ENCODE measurements around the gene DOCK11.
A peak's percentile ranks its signal among the peaks of the same experiment; 100 is the strongest.

DNA sequence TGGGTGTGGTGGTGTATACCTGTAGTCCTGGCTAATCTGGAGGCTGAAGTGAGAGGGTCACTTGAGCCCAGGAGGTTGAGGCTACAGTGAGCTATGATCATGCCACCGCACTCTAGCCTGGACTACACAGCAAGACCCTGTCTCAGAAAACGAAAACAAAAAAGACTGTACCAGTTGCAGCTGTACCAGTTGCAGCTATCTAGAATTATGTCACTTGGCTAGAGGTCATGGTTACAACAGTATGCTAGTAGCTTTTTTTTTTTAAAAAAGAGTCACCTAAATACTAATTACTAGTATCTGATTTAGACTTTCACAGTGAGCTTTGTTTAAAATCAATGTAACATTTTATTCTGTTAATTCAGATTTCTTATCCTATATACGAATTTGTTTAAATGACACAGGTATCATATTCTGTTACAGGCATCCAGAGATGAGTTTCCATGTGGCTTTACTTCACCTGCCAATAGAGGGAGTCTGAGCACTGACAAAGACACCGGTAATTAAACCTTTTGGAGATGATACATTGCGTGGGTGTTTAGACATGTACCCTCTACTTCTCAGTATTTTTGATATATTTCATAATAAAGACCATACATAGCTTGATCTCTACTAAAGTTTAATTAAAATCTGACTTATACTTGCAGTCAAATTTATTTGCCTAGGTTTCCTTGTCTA lies 131.6 kb downstream of the DOCK11 start:
- TF ChIP-seq, protein P1, sequence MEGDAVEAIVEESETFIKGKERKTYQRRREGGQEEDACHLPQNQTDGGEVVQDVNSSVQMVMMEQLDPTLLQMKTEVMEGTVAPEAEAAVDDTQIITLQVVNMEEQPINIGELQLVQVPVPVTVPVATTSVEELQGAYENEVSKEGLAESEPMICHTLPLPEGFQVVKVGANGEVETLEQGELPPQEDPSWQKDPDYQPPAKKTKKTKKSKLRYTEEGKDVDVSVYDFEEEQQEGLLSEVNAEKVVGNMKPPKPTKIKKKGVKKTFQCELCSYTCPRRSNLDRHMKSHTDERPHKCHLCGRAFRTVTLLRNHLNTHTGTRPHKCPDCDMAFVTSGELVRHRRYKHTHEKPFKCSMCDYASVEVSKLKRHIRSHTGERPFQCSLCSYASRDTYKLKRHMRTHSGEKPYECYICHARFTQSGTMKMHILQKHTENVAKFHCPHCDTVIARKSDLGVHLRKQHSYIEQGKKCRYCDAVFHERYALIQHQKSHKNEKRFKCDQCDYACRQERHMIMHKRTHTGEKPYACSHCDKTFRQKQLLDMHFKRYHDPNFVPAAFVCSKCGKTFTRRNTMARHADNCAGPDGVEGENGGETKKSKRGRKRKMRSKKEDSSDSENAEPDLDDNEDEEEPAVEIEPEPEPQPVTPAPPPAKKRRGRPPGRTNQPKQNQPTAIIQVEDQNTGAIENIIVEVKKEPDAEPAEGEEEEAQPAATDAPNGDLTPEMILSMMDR (IDR thresholded peaks at IDR 0.05) = peak in 1 of 4 experiments; percentile 21
- no peak for TF ChIP-seq POLR2A (IDR thresholded peaks at IDR 0.05)
- no peak for TF ChIP-seq EP300 (IDR thresholded peaks at IDR 0.05)
